ENCODE measurements around the gene COX7A2L. TPM values are rescaled to one million over a fixed set of nuclear protein-coding genes. Genes with fewer than 3 reads are reported as not detected.

The COX7A2L gene
- total RNA-seq, 1 donor from 2014 or later = 85.7 TPM

- intact Hi-C loops (cut with micrococcal nuclease) = no loop called here
Observed at GRCh38 chr2:42321452-42322064, 39.5 kb downstream of the COX7A2L start.

GRCh38 chr2:42319265-42319664 lies 41.8 kb downstream of the COX7A2L start:
- intact Hi-C loops (cut with micrococcal nuclease) = no loop called here

GRCh38 chr2:42317945-42318344 lies 43.1 kb downstream of the COX7A2L start:
- intact Hi-C loops (cut with micrococcal nuclease) = no loop called here

DNA sequence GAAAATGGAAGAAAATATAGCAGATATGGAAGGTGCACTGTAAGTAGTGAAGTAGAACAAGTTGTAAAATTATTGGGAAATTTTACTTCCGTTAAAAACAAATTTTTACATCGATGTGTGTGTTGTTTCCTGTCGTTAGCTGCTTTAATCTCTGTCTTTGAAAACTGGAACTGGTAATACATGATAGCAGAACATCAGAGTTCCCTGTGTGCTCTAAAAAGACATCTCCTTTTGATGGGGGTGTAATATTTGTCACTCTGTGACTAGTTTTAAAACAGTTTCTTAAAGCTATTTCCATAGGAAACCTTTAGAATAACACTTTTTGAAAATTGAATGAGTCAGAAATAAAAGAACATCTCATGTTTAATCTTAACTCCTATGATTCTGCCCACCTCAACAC lies 43.5 kb downstream of the COX7A2L start:
- intact Hi-C loops (cut with micrococcal nuclease) = no loop called here

- intact Hi-C loops (cut with micrococcal nuclease) = no loop called here
Observed at GRCh38 chr2:42316910-42317309, 44.1 kb downstream of the COX7A2L start.

DNA sequence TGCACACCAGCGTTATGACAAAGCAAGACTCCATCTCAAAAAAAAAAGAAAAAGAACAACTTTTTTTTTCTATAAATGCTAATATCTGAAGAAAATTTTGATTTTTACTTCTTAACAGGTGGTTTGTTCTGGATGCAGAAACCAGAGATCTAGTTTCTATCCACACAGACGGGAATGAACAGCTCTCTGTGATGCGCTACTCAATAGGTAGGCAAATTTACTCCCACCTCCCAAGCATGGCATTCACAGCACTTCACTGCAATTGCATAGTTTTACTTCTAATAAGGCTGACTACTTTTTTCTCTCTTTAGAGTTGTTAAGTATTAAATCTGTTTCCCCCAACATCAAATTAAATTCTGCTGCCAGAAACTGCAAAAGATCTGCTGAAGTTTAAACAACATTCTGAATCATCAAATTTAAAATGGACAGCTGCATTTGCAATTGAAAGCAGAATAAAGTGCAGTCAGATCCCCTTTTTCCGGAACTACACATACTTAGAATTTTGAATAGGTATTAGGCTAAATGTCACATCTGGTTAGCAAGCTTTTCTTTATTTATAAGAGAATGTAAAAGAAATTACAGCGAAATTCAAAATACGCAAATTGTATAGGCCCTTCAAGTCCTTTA lies 45.1 kb downstream of the COX7A2L start:
- intact Hi-C loops (cut with micrococcal nuclease) = no loop called here

DNA sequence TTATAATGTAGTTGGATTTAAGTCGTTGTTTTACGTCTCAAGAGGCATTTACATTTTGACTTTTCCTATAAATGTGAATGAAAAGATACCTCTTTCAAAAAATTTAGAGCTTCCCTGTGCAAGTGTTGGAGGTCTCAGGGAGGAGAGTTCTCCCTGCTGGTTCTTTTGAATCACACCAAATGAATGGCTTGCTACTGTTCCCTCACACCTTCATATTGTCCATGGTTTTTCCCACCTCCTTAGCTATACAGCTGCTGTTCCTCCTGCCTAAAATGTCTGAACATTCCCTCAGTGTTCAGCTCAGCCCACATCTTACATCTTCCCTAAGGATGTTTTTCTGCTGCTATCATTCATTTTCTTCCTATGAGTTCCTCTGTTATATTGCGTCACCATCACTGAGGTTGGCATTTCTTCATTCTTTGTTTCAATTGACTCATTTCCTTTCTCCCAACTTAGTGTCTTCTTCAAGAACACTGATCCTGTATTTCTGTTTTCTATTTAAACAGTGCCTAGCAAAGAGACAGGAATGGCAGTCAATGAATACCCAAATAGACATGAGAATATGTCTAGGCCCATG lies 46.0 kb downstream of the COX7A2L start:
- intact Hi-C loops (cut with micrococcal nuclease) = no loop called here

DNA sequence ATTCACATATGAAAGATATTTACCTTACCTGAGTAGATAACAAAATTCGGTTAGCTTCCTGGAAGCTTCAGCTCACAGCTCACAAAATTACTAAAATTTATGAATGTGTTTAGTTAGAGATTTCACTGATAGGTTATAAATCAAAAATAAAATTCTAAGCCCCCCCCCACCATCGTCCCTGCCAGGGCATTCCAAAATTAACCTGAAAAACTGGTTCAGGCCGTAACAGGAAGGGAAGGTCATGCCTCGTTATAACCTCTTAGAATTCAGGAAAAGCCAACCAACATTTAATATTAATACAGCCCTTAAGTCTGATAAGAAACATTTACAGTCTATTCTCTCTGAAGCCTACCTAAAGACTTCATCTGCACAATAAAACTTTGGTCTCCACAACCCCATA lies 48.9 kb downstream of the COX7A2L start:
- intact Hi-C loops (cut with micrococcal nuclease) = no loop called here

DNA sequence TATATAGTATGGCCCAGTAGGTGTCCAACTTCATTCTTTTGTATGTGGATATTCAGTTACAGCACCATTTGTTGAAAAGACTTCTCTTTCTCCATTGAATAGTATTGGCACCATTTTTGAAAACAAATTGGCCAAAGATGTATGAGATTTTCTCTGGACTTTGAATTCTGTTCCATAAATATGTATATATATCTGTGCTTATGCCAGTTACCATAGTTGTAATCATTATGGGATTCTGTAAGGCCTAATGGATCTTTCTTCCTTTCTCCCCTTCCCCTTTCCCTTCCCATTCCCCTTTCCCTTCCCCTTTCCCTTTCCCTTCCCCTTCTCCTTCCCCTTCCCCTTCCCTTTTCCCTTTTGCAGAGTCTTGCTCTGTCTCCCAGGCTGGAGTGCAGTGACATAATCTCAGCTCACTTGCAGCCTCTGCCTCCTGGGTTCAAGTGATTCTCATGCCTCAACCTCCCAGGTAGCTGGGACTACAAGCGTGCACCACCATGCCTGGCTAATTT lies 51.0 kb downstream of the COX7A2L start:
- intact Hi-C loops (cut with micrococcal nuclease) = no loop called here

DNA sequence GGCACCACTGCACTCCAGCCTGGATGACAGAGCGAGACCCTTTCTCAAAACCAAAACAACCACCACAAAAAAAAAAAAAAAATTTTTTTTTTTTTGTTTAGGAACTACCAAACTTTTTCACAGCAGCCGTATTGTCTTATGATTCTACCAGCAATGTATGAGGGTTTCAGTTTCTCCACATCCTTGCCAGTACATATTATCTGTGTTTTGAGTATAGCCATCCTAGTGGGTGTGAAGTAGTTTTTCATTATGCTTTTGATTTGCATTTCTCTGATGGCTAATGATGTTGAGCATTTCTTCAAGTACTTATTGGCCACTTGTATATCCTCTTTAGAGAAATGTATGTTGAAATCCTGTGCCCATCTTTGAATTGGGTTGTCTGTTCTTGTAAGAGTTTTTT lies 51.7 kb downstream of the COX7A2L start:
- intact Hi-C loops (cut with micrococcal nuclease) = no loop called here

DNA sequence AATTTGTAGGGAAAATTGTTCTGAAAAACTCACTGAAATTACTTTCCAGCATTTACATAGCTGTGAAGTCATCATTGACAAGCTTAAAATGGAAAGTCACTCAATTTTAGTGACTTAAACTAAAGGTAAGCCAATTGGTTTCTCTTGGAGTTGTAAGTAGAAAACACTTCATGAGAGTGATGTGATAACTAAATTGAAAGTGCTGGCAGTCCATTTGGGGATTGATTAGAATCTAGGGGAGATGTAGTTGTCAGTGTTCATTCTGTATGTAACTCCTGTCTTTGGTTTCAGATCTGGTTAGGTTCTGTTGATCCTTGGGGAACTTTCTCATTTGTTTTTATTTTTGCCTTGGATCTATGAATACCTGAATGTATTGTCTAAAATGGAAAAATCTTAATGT lies 53.8 kb downstream of the COX7A2L start:
- intact Hi-C loops (cut with micrococcal nuclease) = no loop called here

GRCh38 chr2:42304059-42304713 lies 56.8 kb downstream of the COX7A2L start:
- intact Hi-C loops (cut with micrococcal nuclease) = no loop called here

GRCh38 chr2:42303252-42303651 lies 57.8 kb downstream of the COX7A2L start:
- intact Hi-C loops (cut with micrococcal nuclease) = no loop called here

DNA sequence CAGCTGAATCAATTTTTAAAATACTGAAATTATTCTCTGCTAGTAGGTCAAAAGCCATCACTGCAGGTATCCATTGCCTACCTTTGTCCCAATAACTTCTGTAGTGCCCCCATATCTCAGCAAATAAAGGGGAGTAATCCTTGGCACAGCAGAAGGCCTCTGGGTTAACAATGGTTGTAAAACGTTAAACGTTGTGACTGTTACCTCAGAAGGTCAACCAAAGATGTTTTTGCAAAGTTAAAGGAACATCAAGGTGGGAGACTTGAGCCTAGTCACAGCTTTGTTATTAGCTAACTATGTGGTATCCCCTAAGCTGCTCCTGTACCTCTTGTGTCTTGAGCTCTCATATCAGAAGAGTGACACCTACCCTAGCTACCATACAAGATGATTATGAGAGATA lies 60.5 kb downstream of the COX7A2L start:
- intact Hi-C loops (cut with micrococcal nuclease) = no loop called here

Other genes with a start within 250 kb of the COX7A2L start
- gene EML4, start 191.9 kb downstream of the COX7A2L start, total RNA-seq = 108 and 109 TPM in 2 replicates
- not detected in 2 replicates for gene KCNG3, start 132.8 kb upstream of the COX7A2L start, total RNA-seq
- 25.6 and 30.3 TPM in 2 replicates for gene MTA3, start 207.4 kb upstream of the COX7A2L start, total RNA-seq